DMS153 treated with DMSO at 0.1 percent for 48 hours (cell line): ENCODE measurements around the gene PIEZO2.
"Not testable (repeated sequence)": the region's sequence is repeated elsewhere in the genome, so short reads cannot be mapped to it uniquely, and the experiment has no call there.

Experiments
- DNase-seq: peaks from one replicate; lab custom pipeline; 2025; ENCODE audit not compliant: unreplicated experiment; lab: John Stamatoyannopoulos, UW

The PIEZO2 gene

GRCh38 chr18:10850216-10850615, 299.2 kb downstream of the PIEZO2 start:
- no peak for DNase-seq

- no peak for DNase-seq
Measured at GRCh38 chr18:10847907-10848306, 301.5 kb downstream of the PIEZO2 start.

GRCh38 chr18:10847408-10847790, 302.0 kb downstream of the PIEZO2 start:
- DNase-seq: no peak

GRCh38 chr18:10846657-10847407, 302.5 kb downstream of the PIEZO2 start:
- no peak for DNase-seq

GRCh38 chr18:10846035-10846434, 303.3 kb downstream of the PIEZO2 start:
- DNase-seq: not testable (repeated sequence)

GRCh38 chr18:10843565-10843964, 305.8 kb downstream of the PIEZO2 start:
- DNase-seq: no peak

- no peak for DNase-seq
Measured at GRCh38 chr18:10842861-10843260, 306.5 kb downstream of the PIEZO2 start.

- DNase-seq: no peak
Measured at GRCh38 chr18:10842371-10842770, 307.0 kb downstream of the PIEZO2 start.

- no peak for DNase-seq
Measured at GRCh38 chr18:10841203-10841602, 308.2 kb downstream of the PIEZO2 start.

GRCh38 chr18:10840743-10841142, 308.6 kb downstream of the PIEZO2 start:
- DNase-seq: no peak

- no peak for DNase-seq
Measured at GRCh38 chr18:10839421-10839820, 309.9 kb downstream of the PIEZO2 start.

GRCh38 chr18:10838553-10838952, 310.8 kb downstream of the PIEZO2 start:
- no peak for DNase-seq

GRCh38 chr18:10834128-10834815, 315.1 kb downstream of the PIEZO2 start:
- no peak for DNase-seq

GRCh38 chr18:10833656-10834055, 315.7 kb downstream of the PIEZO2 start:
- DNase-seq: no peak

GRCh38 chr18:10826400-10826799, 323.0 kb downstream of the PIEZO2 start:
- DNase-seq: no peak

- no peak for DNase-seq
Measured at GRCh38 chr18:10822456-10822855, 326.9 kb downstream of the PIEZO2 start.

- DNase-seq: no peak
Measured at GRCh38 chr18:10820681-10821080, 328.7 kb downstream of the PIEZO2 start.

GRCh38 chr18:10814336-10814735, 335.0 kb downstream of the PIEZO2 start:
- DNase-seq: no peak

GRCh38 chr18:10805587-10806118, 343.7 kb downstream of the PIEZO2 start:
- no peak for DNase-seq

- no peak for DNase-seq
Measured at GRCh38 chr18:10804126-10804525, 345.2 kb downstream of the PIEZO2 start.

GRCh38 chr18:10798727-10799550, 350.4 kb downstream of the PIEZO2 start:
- DNase-seq: no peak
